ENCODE data around the gene SBF2. TPM values are rescaled to one million over a fixed set of nuclear protein-coding genes. Genes with fewer than 3 reads are reported as not detected.

Gene SBF2
- total RNA-seq, 4 donors from 2014 or later = 20.6 to 48.6 (median 26.0) TPM

DNA sequence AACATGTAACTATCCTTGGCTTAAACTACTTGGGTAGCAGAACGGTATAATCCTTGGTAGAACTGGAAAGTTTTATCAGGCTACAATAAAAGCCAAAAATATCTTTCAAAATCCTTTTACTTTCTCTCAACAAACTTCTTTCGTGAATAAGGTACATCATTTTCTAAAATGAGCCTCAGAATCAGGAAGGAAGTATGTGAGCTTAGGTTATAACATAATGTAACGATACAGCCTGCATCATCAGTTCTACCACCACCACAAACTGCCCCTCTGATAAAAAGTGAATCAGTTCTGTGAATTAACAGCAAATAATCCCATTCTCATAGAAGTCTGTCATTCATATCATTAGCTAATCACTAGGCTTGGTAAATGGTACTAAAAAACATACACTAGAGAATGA, 244.3 kb downstream of the SBF2 start:
- H3K27me3 ChIP-seq = no peaks in the 10 kb centered on the region
- 73 to 78% methylated on average over 3 of the region's 3 CpGs for WGBS, 2 donors
- no peaks in the 10 kb centered on the region for H3K36me3 ChIP-seq
- intact Hi-C loops (cut with DNase I) = no loop called here
- peaks cover 0 to 14% (median 9%) of the 10 kb centered on the region in 3 donors for H3K9me3 ChIP-seq
- no peak for DNase-seq
- TF ChIP-seq POLR2A (IDR thresholded peaks at IDR 0.05) = no peak
- TF ChIP-seq, protein P1, sequence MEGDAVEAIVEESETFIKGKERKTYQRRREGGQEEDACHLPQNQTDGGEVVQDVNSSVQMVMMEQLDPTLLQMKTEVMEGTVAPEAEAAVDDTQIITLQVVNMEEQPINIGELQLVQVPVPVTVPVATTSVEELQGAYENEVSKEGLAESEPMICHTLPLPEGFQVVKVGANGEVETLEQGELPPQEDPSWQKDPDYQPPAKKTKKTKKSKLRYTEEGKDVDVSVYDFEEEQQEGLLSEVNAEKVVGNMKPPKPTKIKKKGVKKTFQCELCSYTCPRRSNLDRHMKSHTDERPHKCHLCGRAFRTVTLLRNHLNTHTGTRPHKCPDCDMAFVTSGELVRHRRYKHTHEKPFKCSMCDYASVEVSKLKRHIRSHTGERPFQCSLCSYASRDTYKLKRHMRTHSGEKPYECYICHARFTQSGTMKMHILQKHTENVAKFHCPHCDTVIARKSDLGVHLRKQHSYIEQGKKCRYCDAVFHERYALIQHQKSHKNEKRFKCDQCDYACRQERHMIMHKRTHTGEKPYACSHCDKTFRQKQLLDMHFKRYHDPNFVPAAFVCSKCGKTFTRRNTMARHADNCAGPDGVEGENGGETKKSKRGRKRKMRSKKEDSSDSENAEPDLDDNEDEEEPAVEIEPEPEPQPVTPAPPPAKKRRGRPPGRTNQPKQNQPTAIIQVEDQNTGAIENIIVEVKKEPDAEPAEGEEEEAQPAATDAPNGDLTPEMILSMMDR (IDR thresholded peaks at IDR 0.05) = no peak
- H3K27ac ChIP-seq = no peak overlapping the region
- H3K4me1 ChIP-seq = no peaks in the 10 kb centered on the region
- H3K4me3 ChIP-seq = no peak overlapping the region

- no peaks in the 10 kb centered on the region for H3K36me3 ChIP-seq
- DNase-seq = no peak
- H3K9me3 ChIP-seq = peaks cover 0 to 23% (median 18%) of the 10 kb centered on the region in 3 donors
- TF ChIP-seq, protein P1 (IDR thresholded peaks at IDR 0.05) = no peak
- no peak for TF ChIP-seq POLR2A (IDR thresholded peaks at IDR 0.05)
- H3K4me1 ChIP-seq = no peaks in the 10 kb centered on the region
- H3K27me3 ChIP-seq = no peaks in the 10 kb centered on the region
- intact Hi-C loops (cut with DNase I) = no loop called here
- no peak overlapping the region for H3K27ac ChIP-seq
- H3K4me3 ChIP-seq = no peak overlapping the region
These were observed 245.7 kb downstream of the SBF2 start for GRCh38 chr11:10048350-10048749.

DNA sequence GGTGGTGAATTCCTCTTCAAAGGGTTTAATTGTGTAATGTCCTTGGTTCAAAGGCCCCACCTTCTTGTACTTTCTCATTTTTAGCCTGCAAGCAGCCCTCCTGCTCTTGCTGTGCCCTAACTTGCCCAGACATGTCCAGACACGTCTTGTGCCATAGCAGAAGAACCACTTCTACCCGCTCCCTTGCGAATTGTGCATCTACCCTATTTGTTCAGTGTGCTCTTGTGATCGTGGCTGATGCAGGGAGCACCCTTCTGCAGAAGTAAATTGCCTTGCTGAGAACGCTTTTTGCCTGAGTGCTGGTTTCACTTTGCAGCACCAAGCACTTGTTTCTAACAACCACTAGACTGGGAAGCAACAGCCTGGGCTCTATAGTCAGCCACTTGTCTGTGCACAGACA, 249.4 kb downstream of the SBF2 start:
- H3K9me3 ChIP-seq = peaks cover 0 to 23% (median 18%) of the 10 kb centered on the region in 3 donors
- no peak for DNase-seq
- no peak overlapping the region for H3K27ac ChIP-seq
- WGBS, 2 donors = 82 to 85% methylated on average over 5 of the region's 5 CpGs
- no peaks in the 10 kb centered on the region for H3K4me1 ChIP-seq
- TF ChIP-seq, protein P1 (IDR thresholded peaks at IDR 0.05) = no peak
- no peak for TF ChIP-seq POLR2A (IDR thresholded peaks at IDR 0.05)
- no peaks in the 10 kb centered on the region for H3K27me3 ChIP-seq
- H3K4me3 ChIP-seq = no peak overlapping the region
- peaks cover 0 to 11% (median 0%) of the 10 kb centered on the region in 3 donors for H3K36me3 ChIP-seq
- intact Hi-C loops (cut with DNase I) = no loop called here

DNA sequence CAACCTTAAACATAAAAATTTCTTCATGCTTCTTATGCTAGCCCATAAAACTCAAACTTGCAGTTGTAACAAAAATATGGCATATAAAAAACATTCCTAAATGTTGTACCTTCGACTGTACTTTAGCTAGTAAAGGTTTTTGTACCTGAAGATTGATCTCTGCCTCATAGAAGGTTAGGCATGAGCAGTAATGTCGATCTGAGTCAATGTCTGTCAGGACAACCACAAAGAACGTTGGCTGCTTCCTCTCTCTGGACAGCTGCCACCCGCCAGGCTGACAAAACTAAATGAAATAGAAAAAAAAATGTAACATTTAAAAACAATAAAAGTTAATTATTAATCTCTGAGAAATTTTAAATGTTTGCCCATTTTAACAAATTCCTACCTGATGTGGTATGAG, 251.3 kb downstream of the SBF2 start:
- DNase-seq = no peak
- intact Hi-C loops (cut with DNase I) = no loop called here
- peaks cover 0 to 23% (median 18%) of the 10 kb centered on the region in 3 donors for H3K9me3 ChIP-seq
- H3K27me3 ChIP-seq = no peaks in the 10 kb centered on the region
- H3K4me3 ChIP-seq = no peak overlapping the region
- H3K27ac ChIP-seq = no peak overlapping the region
- TF ChIP-seq POLR2A (IDR thresholded peaks at IDR 0.05) = no peak
- TF ChIP-seq, protein P1 (IDR thresholded peaks at IDR 0.05) = no peak
- peaks cover 0 to 11% (median 0%) of the 10 kb centered on the region in 3 donors for H3K36me3 ChIP-seq
- H3K4me1 ChIP-seq = no peaks in the 10 kb centered on the region
- WGBS, 2 donors = 58 to 80% methylated on average over 4 of the region's 4 CpGs

DNA sequence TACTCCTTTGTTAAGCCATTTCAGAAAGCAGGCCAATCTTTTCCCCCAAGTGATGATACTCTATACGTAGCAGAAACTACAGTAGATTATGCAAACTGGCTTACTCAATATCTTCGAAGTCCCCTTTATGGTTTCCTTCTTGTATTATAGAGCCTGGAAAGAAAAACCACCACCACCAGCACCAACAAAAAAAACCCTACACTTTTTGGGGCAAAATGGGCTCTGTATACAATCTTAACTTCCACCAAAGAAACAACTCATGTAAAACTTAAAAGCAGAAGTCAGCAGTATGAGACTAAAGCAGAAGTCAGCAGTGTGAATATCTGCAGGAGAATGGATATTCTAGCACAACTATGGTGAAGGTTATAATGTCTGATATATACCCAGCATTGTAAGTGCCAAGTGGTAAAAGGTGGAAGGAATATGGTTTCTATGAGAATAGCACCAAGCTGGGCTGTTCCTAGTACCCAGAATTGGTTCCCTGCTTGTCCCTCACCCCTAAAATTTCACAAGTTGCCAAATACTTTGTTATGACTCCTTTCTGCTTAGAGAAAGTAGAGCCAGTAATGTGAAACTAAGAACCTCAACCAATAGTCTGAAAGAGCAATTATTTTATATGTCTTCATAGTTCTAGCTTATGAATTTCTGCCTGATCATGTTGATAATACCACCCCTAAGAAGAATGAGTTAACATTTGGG, 252.1 kb downstream of the SBF2 start:
- peaks cover 0 to 11% (median 0%) of the 10 kb centered on the region in 3 donors for H3K36me3 ChIP-seq
- H3K27me3 ChIP-seq = no peaks in the 10 kb centered on the region
- H3K27ac ChIP-seq = no peak overlapping the region
- intact Hi-C loops (cut with DNase I) = no loop called here
- H3K9me3 ChIP-seq = peaks cover 0 to 23% (median 18%) of the 10 kb centered on the region in 3 donors
- 69 to 71% methylated on average over 1 to 2 of the region's 2 CpGs for WGBS, 2 donors
- no peaks in the 10 kb centered on the region for H3K4me1 ChIP-seq
- DNase-seq = no peak
- no peak overlapping the region for H3K4me3 ChIP-seq
- TF ChIP-seq POLR2A (IDR thresholded peaks at IDR 0.05) = no peak

Measured in esophagus squamous epithelium (tissue), 5 donors.